IMR-90 (cell line): ENCODE measurements around the gene SLC22A12. TPM values are rescaled to one million over a fixed set of nuclear protein-coding genes. Genes with fewer than 3 reads are reported as not detected.

Source experiments
- ATAC-seq: fragments of 200-7000 bp; cut with Tn5 transposase; 2 replicates; pipeline ENCODE4 v1.9.1; 2020; ENCODE audit warnings: low read depth, mild to moderate bottlenecking, moderate library complexity
- BruUV-seq: library from RNA; stranded (reverse); fragments of 400-500 nt; replicated peaks from 2 replicates; lab custom pipeline; 2021; lab: Mats Ljungman, UMichigan
- CTCF ChIA-PET: fragments of 300-600 bp; formaldehyde crosslinking; extraction: SDS; loops from one replicate; lab custom pipeline; 2021; ENCODE audit warnings: antibody characterized with exemption; lab: Yijun Ruan, JAX
- POLR2A ChIA-PET: fragments of 300-600 bp; sonication (Branson Sonifier 250); formaldehyde crosslinking; loops from one replicate; lab custom pipeline; 2022; ENCODE audit warnings: antibody characterized with exemption; ENCODE audit not compliant: unreplicated experiment; lab: Charles Lee
- DNase-seq: peaks from one replicate; pipeline ENCODE4 v3.0.0; 2013
- H2AFZ ChIP-seq: replicated peaks from 2 replicates; pipeline ENCODE3; 2013; ENCODE audit warnings: low read length, mild to moderate bottlenecking; ENCODE audit not compliant: poor library complexity
- H2AK5ac ChIP-seq: 2 replicates; pipeline ENCODE4 v1.6.1; 2013; ENCODE audit warnings: low read depth, low read length, inconsistent platforms
- H2AK9ac ChIP-seq: replicated peaks from 2 replicates; pipeline ENCODE3; 2013; ENCODE audit warnings: mild to moderate bottlenecking, low read depth, low read length, moderate library complexity; ENCODE audit not compliant: poor library complexity
- H2BK120ac ChIP-seq: 2 replicates; pipeline ENCODE4 v1.6.1; 2013; ENCODE audit warnings: low read depth, low read length, inconsistent platforms
- H2BK15ac ChIP-seq: 3 replicates; pipeline ENCODE4 v1.6.1; 2013; ENCODE audit warnings: low read depth, low read length, inconsistent platforms
- H2BK20ac ChIP-seq: 2 replicates; pipeline ENCODE4 v1.6.1; 2013; ENCODE audit warnings: low read depth, mild to moderate bottlenecking, inconsistent platforms, low read length, moderate library complexity
- H2BK5ac ChIP-seq: 2 replicates; pipeline ENCODE4 v1.6.1; 2013; ENCODE audit warnings: mild to moderate bottlenecking, low read depth, low read length, inconsistent platforms; ENCODE audit not compliant: poor library complexity, severe bottlenecking
- H3K14ac ChIP-seq: replicated peaks from 2 replicates; pipeline ENCODE4 v1.6.1; 2013; ENCODE audit warnings: low read depth, low read length, inconsistent platforms
- H3K18ac ChIP-seq: 2 replicates; pipeline ENCODE4 v1.6.1; 2013; ENCODE audit warnings: low read depth, low read length, control low read depth
- H3K23ac ChIP-seq: 2 replicates; pipeline ENCODE4 v1.6.1; 2013; ENCODE audit warnings: low read depth, low read length, inconsistent platforms
- H3K27ac ChIP-seq: 2 replicates; pipeline ENCODE4 v1.5.1; 2013; ENCODE audit warnings: mild to moderate bottlenecking, control low read depth, low read length; ENCODE audit not compliant: insufficient read depth
- H3K27me3 ChIP-seq: 2 replicates; pipeline ENCODE4 v1.6.1; 2013; ENCODE audit warnings: low read length; ENCODE audit not compliant: control insufficient read depth, insufficient read depth
- H3K36me3 ChIP-seq: 2 replicates; pipeline ENCODE4 v1.6.1; 2013; ENCODE audit warnings: low read length, mixed read lengths; ENCODE audit not compliant: control insufficient read depth, insufficient read depth
- H3K4ac ChIP-seq: 2 replicates; pipeline ENCODE4 v1.6.1; 2013; ENCODE audit warnings: low read depth, low read length, inconsistent platforms
- H3K4me1 ChIP-seq: 2 replicates; pipeline ENCODE4 v1.6.1; 2013; ENCODE audit warnings: low read length, mixed read lengths; ENCODE audit not compliant: control insufficient read depth, insufficient read depth
- H3K4me2 ChIP-seq: 2 replicates; pipeline ENCODE4 v1.6.1; 2013; ENCODE audit warnings: low read depth, mild to moderate bottlenecking, control low read depth, low read length, moderate library complexity
- H3K4me3 ChIP-seq: 2 replicates; pipeline ENCODE4 v1.5.1; 2013; ENCODE audit warnings: low read depth, mild to moderate bottlenecking, control low read depth, low read length, moderate library complexity; ENCODE audit not compliant: insufficient read depth
- H3K56ac ChIP-seq: 2 replicates; pipeline ENCODE4 v1.6.1; 2013; ENCODE audit warnings: low read length, inconsistent platforms; ENCODE audit not compliant: insufficient read depth; ENCODE audit errors: extremely low read depth
- H3K79me1 ChIP-seq, 2 experiments: 2 replicates each; pipeline ENCODE4 v1.6.1; 2013; ENCODE audit warnings: low read length in 2 of 2, inconsistent platforms in 1 of 2, low read depth in 1 of 2
- H3K9ac ChIP-seq: 2 replicates; pipeline ENCODE4 v1.6.1; 2013; ENCODE audit warnings: low read depth, low read length, control low read depth
- H3K9me1 ChIP-seq: 2 replicates; pipeline ENCODE4 v1.6.1; 2013; ENCODE audit warnings: low read length, inconsistent platforms; ENCODE audit not compliant: insufficient read depth
- H3K9me3 ChIP-seq: 2 replicates; pipeline ENCODE4 v1.6.1; 2013; ENCODE audit warnings: low read length; ENCODE audit not compliant: control insufficient read depth, insufficient read depth
- H4K20me1 ChIP-seq: 2 replicates; pipeline ENCODE4 v1.6.1; 2013; ENCODE audit warnings: low read length, inconsistent platforms; ENCODE audit not compliant: insufficient read depth
- H4K5ac ChIP-seq: 2 replicates; pipeline ENCODE4 v1.6.1; 2013; ENCODE audit warnings: mild to moderate bottlenecking, low read depth, low read length, control low read depth
- H4K8ac ChIP-seq, 2 experiments: 2 replicates each; pipeline ENCODE4 v1.6.1; 2013; ENCODE audit warnings: low read depth in 2 of 2, low read length in 2 of 2, control low read depth in 1 of 2, inconsistent platforms in 1 of 2
- H4K91ac ChIP-seq: 2 replicates; pipeline ENCODE4 v1.6.1; 2013; ENCODE audit warnings: low read depth, low read length, inconsistent platforms; ENCODE audit not compliant: insufficient read depth
- CTCF ChIP-seq: conservative IDR thresholded peaks from 2 replicates; pipeline ENCODE4 v1.5.1; 2012; ENCODE audit warnings: mild to moderate bottlenecking, low read depth, low read length, improper control_type of control experiment
- ELK1 ChIP-seq: fragments of 150-350 bp; IDR thresholded peaks from 2 replicates; pipeline ENCODE4 v1.6.1; 2016; ENCODE audit warnings: low read depth, mild to moderate bottlenecking, low read length, moderate library complexity, borderline replicate concordance
- FOS ChIP-seq: fragments of 150-350 bp; IDR thresholded peaks from 2 replicates; pipeline ENCODE4 v1.6.1; 2016; ENCODE audit warnings: low read depth, low read length
- MAZ ChIP-seq: IDR thresholded peaks from 2 replicates; pipeline ENCODE4 v1.6.1; 2012; ENCODE audit warnings: low read depth, mild to moderate bottlenecking, low read length, improper control_type of control experiment, moderate library complexity, borderline replicate concordance
- MXI1 ChIP-seq: IDR thresholded peaks from 2 replicates; pipeline ENCODE4 v1.6.1; 2012; ENCODE audit warnings: low read depth, mild to moderate bottlenecking, low read length, moderate library complexity, borderline replicate concordance
- POLR2A ChIP-seq: IDR thresholded peaks from 2 replicates; pipeline ENCODE4 v1.6.1; 2012; ENCODE audit warnings: mild to moderate bottlenecking, low read depth, low read length
- WGBS, 2 experiments: methylation state at CpG; one replicate each; pipeline versions ENCODE4 v1.1.5 to v1.1.7; 2013; ENCODE audit warnings: missing lambda C conversion rate in 2 of 2; ENCODE audit not compliant: insufficient read length in 1 of 2; ENCODE audit errors: extremely low coverage in 2 of 2; 5-methylcytosine and 5-hydroxymethylcytosine counted together
- dilution Hi-C: fragments of 300-500 bp; cut with HindIII; formaldehyde crosslinking; loops from one replicate; pipeline ENCODE4 v1.14.3; 2018; ENCODE audit warnings: low sequenced_read_pairs; ENCODE audit not compliant: unreplicated experiment
- in situ Hi-C: fragments of 300-500 bp; cut with MboI; formaldehyde crosslinking; loops from 3 replicates; pipeline ENCODE4 v1.14.3; 2019; ENCODE audit warnings: low sequenced_read_pairs, inconsistent platforms, mixed read lengths
- intact Hi-C: fragments of 100-400 bp; cut with micrococcal nuclease; formaldehyde crosslinking; loops from 2 replicates; pipeline ENCODE4 v1.10.0; 2022
- polyA plus RNA-seq, 3 experiments: library from polyadenylated mRNA; depleted of rRNA; stranded (reverse); fragments of >200 nt; gene quantifications; 2 replicates each; pipeline ENCODE4 v1.2.3, GENCODE V29; 2012; ENCODE audit warnings: low replicate concordance in 1 of 3
- total RNA-seq: library from RNA; depleted of rRNA; stranded (reverse); fragments of >200 nt; gene quantifications from 2 replicates; pipeline ENCODE4 v1.2.3, GENCODE V29; 2012

SLC22A12 gene
- total and polyA plus RNA-seq, 2 of the 4 experiments (the other 2 are of a cell fraction): not detected

GRCh38 chr11:64601605-64602465 is 10.8 kb downstream of the SLC22A12 start:
- H3K23ac ChIP-seq: no peak overlapping the region
- no peak overlapping the region for H3K27ac ChIP-seq
- no peaks in the 10 kb centered on the region for H3K4me1 ChIP-seq
- no peaks in the 10 kb centered on the region for H3K9me3 ChIP-seq
- DNase-seq (no peak), ATAC-seq (no peak)
- in situ Hi-C loops: no loop called here
- H3K56ac ChIP-seq: no peak overlapping the region
- H4K8ac ChIP-seq: no peak overlapping the region
- H2AK9ac ChIP-seq: no peak overlapping the region
- no peak overlapping the region for H3K4ac ChIP-seq
- H4K20me1 ChIP-seq: no peaks in the 10 kb centered on the region
- no peaks in the 10 kb centered on the region for H3K36me3 ChIP-seq
- no peak overlapping the region for H4K91ac ChIP-seq
- H2BK5ac ChIP-seq: no peak overlapping the region
- H2AFZ ChIP-seq: no peak overlapping the region
- no peak overlapping the region for H4K5ac ChIP-seq
- H3K9me1 ChIP-seq: no peaks in the 10 kb centered on the region
- no peak overlapping the region for H3K4me3 ChIP-seq
- WGBS, 2 experiments: 33% methylated on average over 3 of the region's 12 CpGs; no CpG with 5 or more reads in 1 of the 2 experiments
- POLR2A ChIA-PET: no interaction called here
- H3K9ac ChIP-seq: no peak overlapping the region
- no peak overlapping the region for H3K14ac ChIP-seq
- no peak overlapping the region for H2BK120ac ChIP-seq
- H2AK5ac ChIP-seq: no peak overlapping the region
- H3K18ac ChIP-seq: no peak overlapping the region
- no peaks in the 10 kb centered on the region for H3K79me1 ChIP-seq
- dilution Hi-C loops: no loop called here
- TF ChIP-seq MAZ: no peak
- TF ChIP-seq MXI1: no peak
- no peak for TF ChIP-seq ELK1
- no peak for TF ChIP-seq POLR2A
- no peak for TF ChIP-seq CTCF
- no peak for TF ChIP-seq FOS
- CTCF ChIA-PET: no interaction called here
- H3K27me3 ChIP-seq: peaks cover 33% of the 10 kb centered on the region
- no peak overlapping the region for H2BK15ac ChIP-seq
- no peak overlapping the region for H3K4me2 ChIP-seq
- intact Hi-C loops: no loop called here
- no TSS peak for BruUV-seq
- H2BK20ac ChIP-seq: no peak overlapping the region
